Astrocyte of the cerebellum (primary cell): ENCODE data around the gene EPS8L1.
A peak's percentile ranks its signal among the peaks of the same experiment; 100 is the strongest.

Experiments
- DNase-seq: peaks from one replicate; pipeline ENCODE4 v3.0.0-alpha.2; 2011; ENCODE audit warnings: low read depth
- H3K4me3 ChIP-seq: 2 replicates; pipeline ENCODE4 v1.5.1; 2011; ENCODE audit warnings: mild to moderate bottlenecking, low read depth, low read length, moderate library complexity
- CTCF ChIP-seq: IDR thresholded peaks from 2 replicates; pipeline ENCODE4 v1.5.1; 2012; ENCODE audit warnings: low read length, low read depth, moderate library complexity, mild to moderate bottlenecking; ENCODE audit errors: missing control alignments
- in situ Hi-C: cut with HindIII; loops from 2 replicates; pipeline ENCODE4 v1.10.0; 2017; ENCODE audit warnings: low sequenced_read_pairs

Gene EPS8L1

GRCh38 chr19:55071913-55072312 lies 3.8 kb upstream of the EPS8L1 start:
- no peak for TF ChIP-seq CTCF

GRCh38 chr19:55076321-55076720 lies 652 bp downstream of the EPS8L1 start:
- H3K4me3 ChIP-seq = no peak overlapping the region
- in situ Hi-C loops = no loop called here
- DNase-seq = no peak
- no peak for TF ChIP-seq CTCF

More at GRCh38 chr19:55071913-55072312, 3.8 kb upstream of the EPS8L1 start:
- in situ Hi-C loops = no loop called here
- DNase-seq = no peak
- no peak overlapping the region for H3K4me3 ChIP-seq

- in situ Hi-C loops = no loop called here
- H3K4me3 ChIP-seq = no peak overlapping the region
- no peak for TF ChIP-seq CTCF
- no peak for DNase-seq
Observed at GRCh38 chr19:55077106-55077505, 1.4 kb downstream of the EPS8L1 start.

GRCh38 chr19:55078996-55079395 lies 3.3 kb downstream of the EPS8L1 start:
- no peak for TF ChIP-seq CTCF
- H3K4me3 ChIP-seq = no peak overlapping the region
- in situ Hi-C loops = no loop called here
- no peak for DNase-seq

- in situ Hi-C loops = loop anchor here (10.0 kb wide), 1 partner anchor 625 kb away; no protein-coding TSS in a partner anchor
- H3K4me3 ChIP-seq = no peak overlapping the region
- no peak for TF ChIP-seq CTCF
- no peak for DNase-seq
Observed at GRCh38 chr19:55079400-55080038, 3.9 kb downstream of the EPS8L1 start.

- in situ Hi-C loops = loop anchor here (10.0 kb wide), 1 partner anchor 626 kb away; no protein-coding TSS in a partner anchor
- no peak for TF ChIP-seq CTCF
- peak overlapping the region; percentile 42 for H3K4me3 ChIP-seq
- DNase-seq = no peak
Observed at GRCh38 chr19:55080121-55080967, 4.7 kb downstream of the EPS8L1 start.
